SK-N-SH (cell line): ENCODE results near the gene TMCO2.

Experiments used
- ELF1 ChIP-seq: IDR thresholded peaks from 2 replicates; pipeline ENCODE4 v1.4.0; 2012
- EZH2phosphoT487 ChIP-seq: fragments of 200-600 bp; sonication (generic); IDR thresholded peaks from 2 replicates; pipeline ENCODE4 v1.6.1; 2017; ENCODE audit warnings: low read depth, mixed run types, mild to moderate bottlenecking, antibody characterized with exemption, moderate library complexity, borderline replicate concordance
- FOXM1 ChIP-seq: IDR thresholded peaks from 2 replicates; pipeline ENCODE4 v1.4.0; 2012; ENCODE audit warnings: low read depth, mild to moderate bottlenecking
- RAD21 ChIP-seq: IDR thresholded peaks from 2 replicates; pipeline ENCODE4 v1.6.1; 2012; ENCODE audit warnings: mild to moderate bottlenecking, low read length
- RFX5 ChIP-seq: IDR thresholded peaks from 2 replicates; pipeline ENCODE4 v1.6.1; 2012; ENCODE audit warnings: mild to moderate bottlenecking, improper control_type of control experiment, low read length
- TF ChIP-seq, protein P1 (sequence below): fragments of 200-600 bp; sonication (generic); IDR thresholded peaks from 2 replicates; pipeline ENCODE4 v1.6.1; 2017; ENCODE audit warnings: antibody characterized with exemption, mild to moderate bottlenecking, moderate library complexity
- TF ChIP-seq, protein P2 (sequence below): IDR thresholded peaks from 2 replicates; pipeline ENCODE4 v1.4.0; 2012; ENCODE audit warnings: low read depth
- TF ChIP-seq, protein P3 (sequence below): IDR thresholded peaks from 2 replicates; pipeline ENCODE4 v1.6.1; 2012; ENCODE audit warnings: mild to moderate bottlenecking, low read depth, low read length, moderate library complexity

DNA sequence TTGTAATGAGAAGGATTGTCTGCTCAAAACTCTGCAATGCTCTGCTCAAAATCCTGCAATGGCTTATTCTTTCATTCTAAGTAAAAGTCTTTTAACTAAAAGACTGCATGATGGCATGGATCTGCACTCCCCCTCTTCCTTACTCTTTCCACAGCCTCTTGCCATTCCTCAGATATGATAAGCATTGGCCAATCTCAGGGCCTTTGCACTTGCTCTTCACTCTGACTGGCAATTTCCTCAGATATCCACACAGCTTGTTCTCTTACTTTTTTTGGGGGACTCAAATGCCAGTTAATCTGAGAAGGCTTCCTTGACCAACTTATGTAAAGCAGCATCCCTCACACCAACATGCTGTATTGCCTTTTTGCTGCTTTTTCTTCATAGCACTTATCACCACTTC lies 7.5 kb downstream of the TMCO2 start:
- TF ChIP-seq, protein P1, sequence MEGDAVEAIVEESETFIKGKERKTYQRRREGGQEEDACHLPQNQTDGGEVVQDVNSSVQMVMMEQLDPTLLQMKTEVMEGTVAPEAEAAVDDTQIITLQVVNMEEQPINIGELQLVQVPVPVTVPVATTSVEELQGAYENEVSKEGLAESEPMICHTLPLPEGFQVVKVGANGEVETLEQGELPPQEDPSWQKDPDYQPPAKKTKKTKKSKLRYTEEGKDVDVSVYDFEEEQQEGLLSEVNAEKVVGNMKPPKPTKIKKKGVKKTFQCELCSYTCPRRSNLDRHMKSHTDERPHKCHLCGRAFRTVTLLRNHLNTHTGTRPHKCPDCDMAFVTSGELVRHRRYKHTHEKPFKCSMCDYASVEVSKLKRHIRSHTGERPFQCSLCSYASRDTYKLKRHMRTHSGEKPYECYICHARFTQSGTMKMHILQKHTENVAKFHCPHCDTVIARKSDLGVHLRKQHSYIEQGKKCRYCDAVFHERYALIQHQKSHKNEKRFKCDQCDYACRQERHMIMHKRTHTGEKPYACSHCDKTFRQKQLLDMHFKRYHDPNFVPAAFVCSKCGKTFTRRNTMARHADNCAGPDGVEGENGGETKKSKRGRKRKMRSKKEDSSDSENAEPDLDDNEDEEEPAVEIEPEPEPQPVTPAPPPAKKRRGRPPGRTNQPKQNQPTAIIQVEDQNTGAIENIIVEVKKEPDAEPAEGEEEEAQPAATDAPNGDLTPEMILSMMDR = no peak
- TF ChIP-seq RFX5 = no peak
- no peak for TF ChIP-seq ELF1
- TF ChIP-seq, protein P2, sequence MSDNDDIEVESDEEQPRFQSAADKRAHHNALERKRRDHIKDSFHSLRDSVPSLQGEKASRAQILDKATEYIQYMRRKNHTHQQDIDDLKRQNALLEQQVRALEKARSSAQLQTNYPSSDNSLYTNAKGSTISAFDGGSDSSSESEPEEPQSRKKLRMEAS = no peak
- no peak for TF ChIP-seq FOXM1
- no peak for TF ChIP-seq RAD21
- TF ChIP-seq, protein P3, sequence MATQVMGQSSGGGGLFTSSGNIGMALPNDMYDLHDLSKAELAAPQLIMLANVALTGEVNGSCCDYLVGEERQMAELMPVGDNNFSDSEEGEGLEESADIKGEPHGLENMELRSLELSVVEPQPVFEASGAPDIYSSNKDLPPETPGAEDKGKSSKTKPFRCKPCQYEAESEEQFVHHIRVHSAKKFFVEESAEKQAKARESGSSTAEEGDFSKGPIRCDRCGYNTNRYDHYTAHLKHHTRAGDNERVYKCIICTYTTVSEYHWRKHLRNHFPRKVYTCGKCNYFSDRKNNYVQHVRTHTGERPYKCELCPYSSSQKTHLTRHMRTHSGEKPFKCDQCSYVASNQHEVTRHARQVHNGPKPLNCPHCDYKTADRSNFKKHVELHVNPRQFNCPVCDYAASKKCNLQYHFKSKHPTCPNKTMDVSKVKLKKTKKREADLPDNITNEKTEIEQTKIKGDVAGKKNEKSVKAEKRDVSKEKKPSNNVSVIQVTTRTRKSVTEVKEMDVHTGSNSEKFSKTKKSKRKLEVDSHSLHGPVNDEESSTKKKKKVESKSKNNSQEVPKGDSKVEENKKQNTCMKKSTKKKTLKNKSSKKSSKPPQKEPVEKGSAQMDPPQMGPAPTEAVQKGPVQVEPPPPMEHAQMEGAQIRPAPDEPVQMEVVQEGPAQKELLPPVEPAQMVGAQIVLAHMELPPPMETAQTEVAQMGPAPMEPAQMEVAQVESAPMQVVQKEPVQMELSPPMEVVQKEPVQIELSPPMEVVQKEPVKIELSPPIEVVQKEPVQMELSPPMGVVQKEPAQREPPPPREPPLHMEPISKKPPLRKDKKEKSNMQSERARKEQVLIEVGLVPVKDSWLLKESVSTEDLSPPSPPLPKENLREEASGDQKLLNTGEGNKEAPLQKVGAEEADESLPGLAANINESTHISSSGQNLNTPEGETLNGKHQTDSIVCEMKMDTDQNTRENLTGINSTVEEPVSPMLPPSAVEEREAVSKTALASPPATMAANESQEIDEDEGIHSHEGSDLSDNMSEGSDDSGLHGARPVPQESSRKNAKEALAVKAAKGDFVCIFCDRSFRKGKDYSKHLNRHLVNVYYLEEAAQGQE = no peak
- no peak for TF ChIP-seq EZH2phosphoT487
